CD14-positive monocyte (primary cell): ENCODE data around the gene VSTM2L. TPM values are rescaled to one million over a fixed set of nuclear protein-coding genes. Genes with fewer than 3 reads are reported as not detected.

Source experiments
- DNase-seq, 3 donors: peaks; one replicate each; pipeline ENCODE4 v3.0.0-alpha.2; 2011 to 2022
- H2AFZ ChIP-seq: 2 replicates; pipeline ENCODE4 v1.6.0; 2012; ENCODE audit warnings: mild to moderate bottlenecking, low read depth, low read length, inconsistent platforms; ENCODE audit not compliant: insufficient read depth, poor library complexity, severe bottlenecking
- H3K27ac ChIP-seq, 2 donors: 1 replicate in 1 of 2; 2 replicates in 1 of 2; pipeline ENCODE4 v1.5.1; 2012 to 2013; ENCODE audit warnings: low read length in 2 of 2, control low read depth in 1 of 2, inconsistent platforms in 1 of 2, low read depth in 1 of 2, mild to moderate bottlenecking in 1 of 2
- H3K27me3 ChIP-seq, 2 donors: one replicate each; pipeline versions ENCODE4 v1.6.0 to v1.6.1; 2011 to 2013; ENCODE audit warnings: low read length in 2 of 2; ENCODE audit not compliant: control insufficient read depth in 2 of 2, insufficient read depth in 2 of 2
- H3K36me3 ChIP-seq, 2 donors: replicated peaks in 1 of 2; 1 replicate in 1 of 2; 2 replicates in 1 of 2; pipeline versions ENCODE4 v1.5.1 to v1.6.1; 2012 to 2013; ENCODE audit warnings: low read length in 2 of 2, control low read depth in 1 of 2, inconsistent platforms in 1 of 2, mild to moderate bottlenecking in 1 of 2; ENCODE audit not compliant: insufficient read depth in 2 of 2, control insufficient read depth in 1 of 2
- H3K4me1 ChIP-seq, 2 donors: 1 replicate in 1 of 2; 2 replicates in 1 of 2; pipeline versions ENCODE4 v1.5.1 to v1.6.1; 2012 to 2013; ENCODE audit warnings: low read length in 2 of 2, control low read depth in 1 of 2, inconsistent platforms in 1 of 2, mild to moderate bottlenecking in 1 of 2, moderate library complexity in 1 of 2; ENCODE audit not compliant: insufficient read depth in 2 of 2, control insufficient read depth in 1 of 2
- H3K4me2 ChIP-seq: replicated peaks from 2 replicates; pipeline ENCODE3; 2012; ENCODE audit warnings: low read length, moderate library complexity, mild to moderate bottlenecking; ENCODE audit not compliant: poor library complexity, severe bottlenecking; ENCODE audit errors: extremely low read depth
- H3K4me3 ChIP-seq, 3 experiments: fragments of 200-600 bp in 1 of 3; sonication (generic) in 1 of 3; replicated peaks in 1 of 3; 1 replicate in 2 of 3; 2 replicates in 1 of 3; pipeline ENCODE4 v1.5.1; 2011 to 2013; ENCODE audit warnings: low read length in 3 of 3, mild to moderate bottlenecking in 3 of 3, control low read depth in 2 of 3, low read depth in 2 of 3, inconsistent platforms in 1 of 3, moderate library complexity in 1 of 3
- H3K79me2 ChIP-seq: 2 replicates; pipeline ENCODE4 v1.6.0; 2012; ENCODE audit warnings: mild to moderate bottlenecking, control low read depth, inconsistent platforms, low read length, moderate library complexity; ENCODE audit not compliant: insufficient read depth
- H3K9ac ChIP-seq: 2 replicates; pipeline ENCODE4 v1.6.0; 2017; ENCODE audit warnings: low read length, mild to moderate bottlenecking; ENCODE audit not compliant: insufficient read depth, poor library complexity, severe bottlenecking
- H3K9me3 ChIP-seq, 2 donors: replicated peaks in 1 of 2; 1 replicate in 1 of 2; 2 replicates in 1 of 2; pipeline versions ENCODE4 v1.5.1 to v1.6.1; 2012 to 2013; ENCODE audit warnings: low read length in 2 of 2, control low read depth in 1 of 2; ENCODE audit not compliant: control insufficient read depth in 1 of 2, insufficient read depth in 1 of 2
- H4K20me1 ChIP-seq: 2 replicates; pipeline ENCODE4 v1.6.0; 2012; ENCODE audit warnings: mild to moderate bottlenecking, low read length, control low read depth, moderate library complexity; ENCODE audit not compliant: insufficient read depth
- H3K27ac Mint-ChIP-seq, 7 donors: one replicate each; pipeline ENCODE4 v1.8.0; 2020; ENCODE audit warnings: mild to moderate bottlenecking in 7 of 7, mixed read lengths in 7 of 7, moderate library complexity in 6 of 7, inconsistent platforms in 2 of 7
- H3K27me3 Mint-ChIP-seq, 3 donors: one replicate each; pipeline ENCODE4 v1.8.0; 2021 to 2022; ENCODE audit warnings: low read depth in 3 of 3, mild to moderate bottlenecking in 3 of 3, mixed read lengths in 3 of 3, moderate library complexity in 3 of 3, inconsistent platforms in 1 of 3
- H3K36me3 Mint-ChIP-seq, 2 donors: one replicate each; pipeline ENCODE4 v1.8.0; 2020; ENCODE audit warnings: mixed read lengths in 2 of 2, inconsistent platforms in 1 of 2, mild to moderate bottlenecking in 1 of 2
- H3K4me1 Mint-ChIP-seq: one replicate; pipeline ENCODE4 v1.8.0; 2020; ENCODE audit warnings: mild to moderate bottlenecking, mixed read lengths
- H3K4me3 Mint-ChIP-seq, 2 donors: one replicate each; pipeline ENCODE4 v1.8.0; 2020; ENCODE audit warnings: mild to moderate bottlenecking in 2 of 2, mixed read lengths in 2 of 2, moderate library complexity in 1 of 2
- H3K9me3 Mint-ChIP-seq, 7 donors: one replicate each; pipeline ENCODE4 v1.8.0; 2020 to 2022; ENCODE audit warnings: mixed read lengths in 7 of 7, mild to moderate bottlenecking in 6 of 7, moderate library complexity in 6 of 7, inconsistent platforms in 2 of 7
- CTCF ChIP-seq: fragments of 200-600 bp; IDR thresholded peaks from one replicate; pipeline ENCODE4 v1.8.0; 2022; ENCODE audit warnings: antibody characterized with exemption, mild to moderate bottlenecking
- WGBS: methylation state at CpG from one replicate; pipeline ENCODE4 v1.1.5; 2013; ENCODE audit warnings: missing lambda C conversion rate; ENCODE audit not compliant: insufficient coverage; 5-methylcytosine and 5-hydroxymethylcytosine counted together
- intact Hi-C, 2 donors: fragments of 100-400 bp; cut with micrococcal nuclease; formaldehyde crosslinking; loops; one replicate each; pipeline versions ENCODE4 v1.15.0 to v1.15.1; 2023
- polyA plus RNA-seq, 3 donors: library from polyadenylated mRNA; depleted of rRNA in 1 of 3; unstranded in 2 of 3; stranded (reverse) in 1 of 3; fragments of 300-500 nt in 2 of 3; fragments of >200 nt in 1 of 3; fragmentation: Illumina TruSeq in 2 of 3; gene quantifications; 1 replicate in 2 of 3; 2 replicates in 1 of 3; pipeline ENCODE4 v1.2.3, GENCODE V29; 2012 to 2021

VSTM2L gene
- polyA plus RNA-seq, 3 donors: not detected

DNA sequence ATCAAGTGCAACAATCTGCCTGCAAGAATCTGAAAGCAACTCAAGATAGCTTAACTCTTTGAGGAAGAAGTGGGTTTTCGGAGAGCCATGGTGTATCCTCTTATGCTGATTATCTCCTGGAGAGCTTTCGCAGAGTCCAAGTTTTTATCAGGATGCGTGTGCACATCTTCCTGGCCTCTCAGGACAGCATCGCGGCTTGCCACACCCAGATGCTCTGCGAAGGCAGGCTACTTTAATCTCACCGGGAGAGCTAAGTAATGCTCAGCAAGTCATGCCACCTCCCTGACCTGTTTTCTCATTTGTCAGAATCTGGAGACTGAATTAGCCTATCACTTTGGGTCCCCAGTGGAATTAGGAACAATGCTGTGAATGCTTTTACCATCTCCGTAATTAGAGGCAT is 77.5 kb downstream of the VSTM2L start:
- Histone ChIP-seq H3K36me3 (peaks cover 11 to 35% of the 10 kb centered on the region in 2 donors), H2AFZ (no peak overlapping the region), H3K4me3 (no peak overlapping the region), H3K79me2 (no peaks in the 10 kb centered on the region), H3K27ac (no peak overlapping the region), H3K27me3 (peaks cover 0 to 2% of the 10 kb centered on the region in 2 donors), H3K9ac (no peak overlapping the region), H4K20me1 (no peaks in the 10 kb centered on the region), H3K4me2 (no peak overlapping the region), H3K4me1 (no peaks in the 10 kb centered on the region), H3K9me3 (no peaks in the 10 kb centered on the region)
- 96% methylated on average over 7 of the region's 8 CpGs for WGBS
- Mint-ChIP-seq H3K9me3 (peaks cover 0 to 2% (median 0%) of the 10 kb centered on the region in 7 donors), H3K36me3 (peaks cover 26 to 30% of the 10 kb centered on the region in 2 donors), H3K27ac (no peak overlapping the region), H3K27me3 (peaks cover 8 to 14% (median 8%) of the 10 kb centered on the region in 3 donors), H3K4me3 (no peak overlapping the region), H3K4me1 (no peaks in the 10 kb centered on the region)
- DNase-seq: no peak
- intact Hi-C loops: no loop called here
- TF ChIP-seq CTCF: no peak

- Mint-ChIP-seq H3K4me1 (no peaks in the 10 kb centered on the region), H3K27ac (no peak overlapping the region), H3K36me3 (peaks cover 29 to 32% of the 10 kb centered on the region in 2 donors), H3K4me3 (no peak overlapping the region), H3K27me3 (peaks cover 8 to 14% (median 8%) of the 10 kb centered on the region in 3 donors), H3K9me3 (peaks cover 0 to 2% (median 0%) of the 10 kb centered on the region in 7 donors)
- no CpG with 5 or more reads among the region's 6 CpGs for WGBS
- DNase-seq: no peak
- no peak overlapping the region for H3K4me2 ChIP-seq
- no peaks in the 10 kb centered on the region for H3K9me3 ChIP-seq
- no peak overlapping the region for H3K9ac ChIP-seq
- no peak overlapping the region for H3K27ac ChIP-seq
- H3K27me3 ChIP-seq: peaks cover 0 to 2% of the 10 kb centered on the region in 2 donors
- H3K79me2 ChIP-seq: no peaks in the 10 kb centered on the region
- no peaks in the 10 kb centered on the region for H3K4me1 ChIP-seq
- TF ChIP-seq CTCF: no peak
- intact Hi-C loops: no loop called here
- no peak overlapping the region for H2AFZ ChIP-seq
- no peak overlapping the region for H3K4me3 ChIP-seq
- H3K36me3 ChIP-seq: peaks cover 11 to 40% of the 10 kb centered on the region in 2 donors
- no peaks in the 10 kb centered on the region for H4K20me1 ChIP-seq
These were observed 77.9 kb downstream of the VSTM2L start for GRCh38 chr20:37980876-37981275.
